Stimulated activated CD8-positive, alpha-beta memory T cell treated with anti-CD3 and anti-CD28 coated beads, Interleukin-15, amount 100 ng/mL, for 24 hours (primary cell): ENCODE results near the gene ETV6.
"Not testable (repeated sequence)": the region's sequence is repeated elsewhere in the genome, so short reads cannot be mapped to it uniquely, and the experiment has no call there.

Experiments
- DNase-seq: peaks from one replicate; pipeline ENCODE4 v3.0.0-alpha.2; 2020; ENCODE audit warnings: low read depth

Gene ETV6

GRCh38 chr12:11888029-11888428 is 238.6 kb downstream of the ETV6 start:
- DNase-seq = no peak

- no peak for DNase-seq
These were observed 241.9 kb downstream of the ETV6 start for GRCh38 chr12:11891346-11891745.

DNA sequence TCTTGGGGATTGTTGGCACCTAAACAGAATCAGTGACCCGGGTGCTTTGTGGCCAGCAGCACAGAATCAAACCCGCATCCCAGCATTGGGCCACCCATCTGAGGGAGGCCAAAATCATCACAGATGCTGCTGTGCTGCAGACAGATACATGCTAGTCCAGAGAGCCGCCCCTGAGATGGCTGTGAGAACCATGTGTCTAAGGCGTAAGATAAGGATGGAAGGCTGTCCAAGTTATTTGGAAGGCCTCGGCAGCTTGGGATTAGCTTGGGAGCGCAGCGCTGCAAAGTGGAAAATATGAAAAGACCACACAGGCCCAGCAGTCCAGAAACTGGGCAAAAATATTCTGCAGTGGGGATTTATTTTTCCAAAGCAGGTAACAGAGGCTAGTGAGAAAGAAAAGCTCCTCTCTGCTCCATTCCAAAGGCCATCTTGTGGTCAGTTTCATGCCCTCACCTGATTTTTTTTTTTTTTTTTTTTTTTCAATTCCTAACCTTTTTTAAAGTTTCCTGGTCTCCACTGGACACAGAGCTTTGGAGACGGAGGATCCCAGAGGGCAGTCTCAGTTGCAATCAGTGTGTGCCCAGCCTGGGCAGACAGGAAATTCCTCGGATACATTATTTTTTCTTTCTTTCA is 242.4 kb downstream of the ETV6 start:
- DNase-seq = no peak

DNA sequence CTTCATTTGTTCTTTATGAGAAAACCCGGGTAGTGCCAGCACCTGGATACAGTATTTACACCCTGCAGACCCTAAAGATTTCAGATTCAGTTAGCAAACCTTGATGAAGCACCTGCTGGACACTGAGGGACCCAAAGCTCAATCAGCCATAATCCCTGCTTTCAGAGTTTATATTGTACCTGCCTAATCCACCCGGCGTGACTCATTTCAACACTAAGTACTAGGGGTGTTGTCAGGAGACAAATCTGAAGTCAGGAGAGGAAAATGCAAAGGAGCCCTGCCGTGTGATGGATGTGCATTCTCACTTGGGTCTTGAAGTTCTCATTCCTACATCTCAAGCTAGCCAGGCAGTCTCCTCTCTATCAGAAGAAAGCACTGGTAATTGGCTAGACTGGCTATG is 244.5 kb downstream of the ETV6 start:
- no peak for DNase-seq

GRCh38 chr12:11894890-11895289 is 245.4 kb downstream of the ETV6 start:
- DNase-seq = no peak

DNA sequence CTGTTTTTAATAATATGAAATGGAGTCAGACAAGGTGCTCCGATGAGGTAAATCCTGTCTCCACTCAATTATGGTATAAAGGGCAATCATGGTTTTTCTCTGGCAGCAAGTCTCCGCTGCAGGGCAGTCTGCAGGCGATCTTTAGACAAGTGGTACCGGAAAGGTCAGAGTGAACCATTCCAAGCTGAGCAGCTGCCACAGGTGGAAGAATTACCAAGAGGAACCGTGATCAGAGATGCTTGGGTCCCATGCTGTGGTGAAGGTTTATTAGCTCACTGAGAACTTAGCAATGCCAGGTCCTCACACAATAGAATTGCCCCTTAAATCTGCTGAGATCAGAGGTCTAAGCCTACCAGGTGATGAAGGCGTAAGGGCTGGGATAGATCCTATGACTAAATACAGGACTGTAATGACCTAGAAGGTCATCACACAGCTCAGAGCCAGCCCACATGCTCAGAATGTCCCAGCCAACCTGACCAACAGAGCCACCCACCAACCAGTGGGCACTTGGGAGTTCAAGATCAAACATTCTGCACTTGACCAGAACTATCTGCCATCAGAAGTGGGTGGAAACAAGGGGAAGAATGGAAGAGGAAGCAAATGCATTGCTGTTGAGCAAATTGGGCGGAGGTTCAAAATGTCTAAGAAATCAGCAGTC is 246.1 kb downstream of the ETV6 start:
- no peak for DNase-seq

DNA sequence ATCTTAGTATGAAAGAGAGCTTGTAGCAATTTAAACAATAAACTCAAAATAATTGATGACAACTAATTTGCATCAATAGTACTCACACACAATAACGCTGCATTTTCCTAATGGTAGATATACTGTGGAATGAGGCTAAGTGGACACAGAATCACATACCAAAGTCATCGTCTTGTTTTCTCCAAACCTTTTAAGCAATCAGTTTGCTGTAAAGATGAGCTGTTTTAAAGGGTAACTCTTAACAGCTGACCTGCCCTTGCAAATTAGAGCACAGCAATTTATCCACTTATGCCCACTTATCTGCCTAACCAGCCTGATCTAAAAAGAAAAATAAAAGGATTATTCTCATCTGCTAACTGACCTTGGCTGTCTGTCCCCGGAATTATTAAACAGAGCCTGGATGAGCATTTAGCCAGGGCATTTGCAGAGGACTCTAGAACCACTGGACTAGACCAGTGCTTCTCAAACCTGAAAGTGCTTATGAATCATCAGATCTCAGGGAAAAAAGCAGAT is 247.0 kb downstream of the ETV6 start:
- no peak for DNase-seq

DNA sequence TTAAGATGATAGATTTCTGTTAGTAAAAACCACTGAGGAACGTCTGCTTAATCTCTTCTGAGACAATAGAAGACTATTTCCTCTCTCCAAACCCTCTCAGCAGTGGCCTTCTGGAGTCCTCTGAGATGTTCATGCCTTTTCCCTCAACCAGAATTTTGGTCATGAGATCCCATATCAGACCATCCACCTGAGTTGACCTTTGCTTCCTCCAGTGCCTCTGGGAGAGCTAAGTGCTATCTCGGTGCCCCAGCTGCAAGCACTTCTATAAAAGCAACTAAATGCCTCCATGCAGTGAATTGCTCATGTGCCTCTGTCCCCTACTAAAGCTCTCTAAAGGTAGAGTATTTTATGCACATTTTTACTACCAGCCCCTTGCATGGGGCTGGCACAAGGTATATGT is 248.4 kb downstream of the ETV6 start:
- DNase-seq = no peak

- DNase-seq = no peak
These were observed 252.4 kb downstream of the ETV6 start for GRCh38 chr12:11901701-11902524.

GRCh38 chr12:11902525-11902875 is 253.0 kb downstream of the ETV6 start:
- DNase-seq = no peak

- DNase-seq = no peak
These were observed 254.7 kb downstream of the ETV6 start for GRCh38 chr12:11904124-11904523.

DNA sequence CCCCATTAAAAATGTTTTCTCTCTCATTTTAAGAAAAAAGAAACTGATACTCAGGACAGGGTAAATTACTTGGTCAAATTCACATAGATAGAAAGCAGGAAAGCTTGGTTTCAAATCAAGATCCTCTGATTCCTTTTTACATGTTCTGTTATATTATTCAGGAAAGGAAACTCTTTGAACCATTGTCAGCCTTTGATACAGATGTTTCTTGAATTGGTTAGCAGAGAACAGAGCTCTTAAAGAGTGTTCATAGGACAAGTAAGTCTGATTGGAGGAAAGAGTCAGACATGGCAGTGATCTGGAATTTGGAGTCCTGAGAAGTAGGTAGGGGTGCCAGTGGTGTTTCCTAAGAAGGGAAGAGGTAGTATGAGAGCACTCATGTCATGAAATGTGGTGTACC is 256.1 kb downstream of the ETV6 start:
- no peak for DNase-seq

DNA sequence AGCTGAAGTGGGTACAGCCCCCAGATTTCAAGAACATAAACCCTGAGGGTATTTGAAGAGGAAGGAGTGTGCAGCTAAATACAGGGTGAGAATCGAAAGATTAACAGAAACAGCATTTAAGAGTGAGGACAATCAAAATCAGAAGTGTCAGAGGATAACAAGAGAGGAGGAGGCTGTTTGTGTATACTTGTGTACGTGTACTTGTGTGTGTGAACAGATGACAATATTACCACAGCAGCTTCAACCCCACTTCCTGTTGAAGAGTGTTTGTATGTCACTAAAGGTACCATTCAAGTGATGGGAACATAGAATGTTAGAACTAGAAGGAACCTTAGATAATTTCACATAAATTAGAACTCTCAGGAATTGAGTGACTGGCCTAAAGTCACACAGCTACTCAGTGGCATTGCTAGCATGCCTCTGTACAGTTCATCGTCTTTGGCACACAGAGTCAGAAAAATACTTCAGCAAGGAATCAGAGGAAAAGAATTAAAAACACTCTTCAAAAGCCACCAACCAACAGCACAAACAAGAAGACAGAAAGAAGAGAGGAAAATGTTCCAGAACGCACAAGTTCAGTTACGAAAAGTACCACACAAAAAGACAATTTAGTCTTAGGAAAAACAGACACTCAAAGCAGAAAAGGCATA is 256.9 kb downstream of the ETV6 start:
- DNase-seq = no peak

GRCh38 chr12:11907625-11908024 is 258.2 kb downstream of the ETV6 start:
- DNase-seq = no peak

DNA sequence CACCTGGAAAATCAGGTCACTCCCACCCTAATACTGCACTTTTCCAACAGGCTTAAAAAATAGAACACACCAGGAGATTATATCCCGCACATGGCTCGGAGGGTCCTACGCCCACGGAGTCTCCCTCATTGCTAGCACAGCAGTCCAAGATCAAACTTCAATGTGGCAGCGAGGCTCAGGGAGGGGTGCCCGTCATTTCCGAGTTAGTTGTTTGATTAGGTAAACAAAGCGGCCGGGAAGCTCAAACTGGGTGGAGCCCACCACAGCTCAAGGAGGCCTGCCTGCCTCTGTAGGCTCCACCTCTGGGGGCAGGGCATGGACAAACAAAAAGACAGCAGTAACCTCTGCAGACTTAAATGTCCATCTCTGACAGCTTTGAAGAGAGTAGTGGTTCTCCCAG is 259.9 kb downstream of the ETV6 start:
- DNase-seq = not testable (repeated sequence)

DNA sequence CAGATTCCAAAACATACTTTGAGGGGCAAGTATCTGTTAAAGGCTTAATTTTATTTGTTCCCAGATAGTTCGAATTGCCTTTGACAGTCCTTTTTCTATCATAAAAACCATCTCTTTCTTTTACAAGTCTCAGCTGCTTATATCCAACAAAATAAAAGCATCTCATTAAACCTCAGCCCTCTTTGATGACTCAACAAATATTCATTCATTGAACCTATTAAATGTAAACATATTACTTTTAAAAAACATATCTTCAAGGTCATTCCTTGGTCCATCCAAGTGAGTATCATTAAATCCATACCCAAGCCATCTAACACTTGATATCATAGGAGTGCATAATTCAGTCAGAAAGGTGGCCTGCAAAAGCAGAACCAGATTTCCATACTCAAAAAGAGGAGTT is 266.6 kb downstream of the ETV6 start:
- no peak for DNase-seq

- DNase-seq = no peak
These were observed 267.3 kb downstream of the ETV6 start for GRCh38 chr12:11916771-11917170.

- no peak for DNase-seq
These were observed 268.0 kb downstream of the ETV6 start for GRCh38 chr12:11917501-11917900.

DNA sequence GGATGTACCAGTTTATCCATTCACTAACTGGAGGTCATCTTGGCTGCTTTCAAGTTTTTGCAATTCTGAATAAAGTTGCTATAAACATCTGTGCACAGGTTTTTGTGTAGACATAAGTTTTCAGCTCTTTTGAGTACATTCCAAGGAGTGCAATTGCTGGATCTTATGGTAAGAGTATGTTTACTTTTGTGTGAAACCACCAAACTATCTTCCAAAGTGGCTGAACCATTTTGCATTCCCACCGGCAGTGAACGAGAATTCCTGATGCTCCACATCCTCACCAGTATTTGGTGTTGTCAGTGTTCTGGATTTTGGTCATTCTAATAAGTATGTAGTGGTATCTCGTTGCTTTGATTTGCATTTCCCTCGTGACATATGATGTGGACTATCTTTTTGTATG is 270.8 kb downstream of the ETV6 start:
- no peak for DNase-seq

- DNase-seq = no peak
These were observed 272.9 kb downstream of the ETV6 start for GRCh38 chr12:11922361-11922760.

- no peak for DNase-seq
These were observed 273.6 kb downstream of the ETV6 start for GRCh38 chr12:11923067-11923466.

GRCh38 chr12:11927286-11927935 is 277.9 kb downstream of the ETV6 start:
- DNase-seq = no peak
